NCI-H82 treated with DMSO at 0.1 percent for 48 hours (cell line): ENCODE results near the gene STARD10.

ENCODE experiments used
- DNase-seq: peaks from one replicate; lab custom pipeline; 2025; ENCODE audit not compliant: unreplicated experiment; lab: John Stamatoyannopoulos, UW

The STARD10 gene

DNA sequence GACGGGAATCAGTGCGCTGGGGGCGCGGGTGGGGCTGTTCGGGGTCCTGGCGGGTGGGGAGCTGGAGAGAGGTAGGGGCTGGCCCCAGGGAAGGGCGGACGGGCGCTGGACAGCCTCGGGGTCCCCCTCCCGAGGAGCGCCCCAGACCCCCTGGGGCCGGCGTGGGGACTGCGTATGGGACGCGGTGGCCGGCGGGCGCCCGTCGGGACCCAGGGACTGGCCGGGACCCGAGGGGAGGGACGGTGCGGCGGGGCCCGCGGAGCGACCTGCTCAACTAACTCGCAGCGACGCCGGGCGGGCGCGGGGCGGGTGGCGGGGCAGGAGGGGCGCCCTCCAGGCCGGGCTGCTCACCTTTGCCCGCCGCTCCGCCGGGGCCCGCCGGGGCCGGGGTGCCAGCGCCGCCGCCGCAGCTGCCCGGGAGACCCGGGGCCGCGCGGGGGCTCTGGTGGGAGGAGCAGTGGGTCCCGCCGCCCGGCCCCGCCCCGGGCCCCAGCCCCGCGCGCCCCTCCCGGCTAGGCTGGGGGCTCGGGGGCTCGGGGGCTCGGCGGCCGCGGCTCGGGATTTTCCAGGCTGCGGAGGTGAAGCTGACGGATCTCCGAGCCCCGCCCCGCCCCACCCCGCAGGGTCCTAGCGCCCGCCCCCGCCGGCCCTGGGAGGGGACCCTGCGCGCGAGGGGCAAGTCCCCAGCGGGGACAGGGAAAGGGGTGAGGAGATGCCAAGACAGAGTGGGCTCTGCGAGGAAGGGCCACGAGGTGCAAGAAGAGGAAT, 12.3 kb downstream of the STARD10 start:
- no peak for DNase-seq

DNA sequence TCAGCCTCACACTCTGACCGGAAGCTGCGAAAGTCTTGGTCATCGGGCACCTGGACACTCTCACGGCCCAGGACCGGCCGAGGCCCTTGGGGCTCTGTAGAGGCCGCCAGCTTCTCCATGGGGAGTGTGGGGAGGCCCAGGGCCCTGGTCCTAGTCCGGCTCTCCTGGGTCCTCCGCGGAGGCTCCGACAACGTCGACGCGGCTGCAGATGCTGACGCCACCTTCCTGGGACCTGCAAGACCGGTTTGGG, 12.9 kb downstream of the STARD10 start:
- no peak for DNase-seq

DNA sequence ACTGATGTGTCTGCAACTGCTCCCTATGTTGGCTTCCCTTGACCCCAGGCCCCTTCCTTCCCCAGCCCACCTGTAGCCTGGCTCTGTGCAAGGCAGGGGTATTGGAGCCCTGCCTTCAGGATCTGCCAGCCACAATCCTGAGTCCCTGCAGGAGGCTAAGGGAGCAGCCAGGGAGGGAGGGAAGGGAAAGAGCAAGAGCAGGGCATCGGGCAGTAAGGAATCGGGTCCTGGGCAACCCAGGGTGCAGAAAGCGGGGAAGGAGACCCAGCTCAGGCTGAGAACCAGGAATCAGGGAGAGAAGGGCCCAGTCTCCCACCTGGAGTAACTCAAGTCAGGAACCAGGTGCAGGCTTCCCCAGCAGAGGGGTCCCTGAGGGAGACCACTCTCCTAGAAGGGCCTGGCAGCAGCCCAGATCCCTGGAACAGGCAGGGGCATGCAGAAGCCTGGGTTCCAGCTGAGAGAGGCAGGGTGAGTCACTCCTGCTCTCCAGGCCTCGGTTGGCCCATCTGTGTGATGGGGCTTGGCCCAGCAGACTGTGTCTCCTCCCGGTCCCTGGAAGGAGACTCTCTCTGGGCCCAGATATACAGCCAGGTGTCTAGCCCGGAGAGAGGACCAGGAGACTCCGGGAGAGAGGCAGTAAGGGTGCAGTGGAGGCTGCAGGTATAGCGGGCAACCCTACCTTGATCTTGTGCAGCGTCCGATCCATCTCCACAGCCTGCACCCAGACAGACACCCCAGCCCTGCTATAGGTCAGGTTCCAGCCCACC, 13.4 kb downstream of the STARD10 start:
- no peak for DNase-seq

DNA sequence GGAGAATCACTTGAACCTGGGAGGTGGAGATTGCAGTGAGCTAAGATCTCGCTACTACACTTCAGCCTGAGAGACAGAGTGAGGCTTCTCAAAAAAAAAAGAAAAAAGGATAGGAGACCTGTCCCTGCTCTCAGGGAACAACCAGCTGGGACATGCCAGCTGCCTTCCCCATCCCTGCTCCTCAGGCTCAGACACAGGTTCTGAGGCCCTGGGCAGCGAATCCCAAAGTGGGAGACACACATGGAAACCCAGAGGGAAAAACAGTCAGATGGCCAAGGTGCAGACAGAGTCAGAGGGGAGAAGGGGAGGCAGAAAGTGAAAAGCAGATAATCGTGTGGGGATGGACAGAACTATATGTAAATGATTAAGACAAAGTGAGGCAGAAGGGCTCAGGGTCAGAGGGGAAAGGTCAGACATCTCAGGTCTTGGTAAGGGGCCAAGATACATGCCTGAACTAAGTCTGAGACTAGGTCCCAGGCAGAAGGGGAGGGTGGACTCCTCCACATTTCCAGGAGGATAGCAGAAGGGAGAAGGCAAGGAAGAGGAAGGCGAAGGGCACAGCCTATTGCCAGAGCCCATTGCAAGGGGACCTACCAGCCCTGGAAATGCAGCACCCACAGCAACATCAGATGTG, 14.2 kb downstream of the STARD10 start:
- no peak for DNase-seq

DNA sequence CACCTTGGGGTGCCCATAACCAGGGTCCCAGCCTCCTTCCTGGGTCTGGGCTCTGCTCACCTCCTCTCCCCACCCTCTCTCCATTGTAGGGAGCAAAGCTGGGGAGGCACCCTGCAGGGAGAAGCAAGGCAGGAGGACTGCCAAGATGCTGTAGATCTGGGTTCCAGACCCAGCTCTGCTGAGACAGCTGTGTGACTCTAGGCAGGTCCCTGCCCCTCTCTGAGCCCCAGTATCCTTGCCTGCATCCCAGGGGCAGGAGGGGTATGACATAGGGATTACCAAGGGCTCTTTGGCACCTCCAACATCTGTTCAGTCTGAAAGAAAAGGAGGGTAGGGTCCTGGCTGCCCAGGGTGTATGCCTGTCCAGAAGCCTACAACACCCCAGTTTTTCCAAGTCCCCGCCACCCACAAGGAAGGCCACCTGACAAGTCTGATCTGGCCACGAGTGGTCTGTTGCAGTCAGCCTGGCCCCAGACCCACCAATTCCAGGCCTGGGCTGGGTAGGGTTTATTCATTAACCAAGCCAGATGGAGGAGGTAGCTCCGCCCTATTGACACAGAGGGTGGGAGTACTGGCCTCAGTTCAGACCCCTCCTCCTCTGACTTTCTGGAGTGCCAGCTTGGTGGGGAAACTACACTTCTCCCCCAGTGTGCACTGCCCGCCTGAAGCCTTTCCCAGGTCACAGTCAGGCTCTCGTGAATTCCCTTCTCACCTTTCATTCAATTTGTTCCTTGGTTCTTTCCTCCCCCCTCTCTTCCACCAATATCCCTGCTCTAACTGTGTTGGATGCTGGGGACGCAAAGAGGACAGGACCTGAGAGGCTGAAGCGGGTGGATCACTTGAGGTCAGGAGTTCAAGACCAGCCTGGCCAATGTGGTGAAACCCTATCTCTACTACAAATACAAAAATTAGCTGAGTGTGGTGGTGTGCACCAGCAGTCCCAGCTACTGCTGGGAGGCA, 15.0 kb downstream of the STARD10 start:
- no peak for DNase-seq

DNA sequence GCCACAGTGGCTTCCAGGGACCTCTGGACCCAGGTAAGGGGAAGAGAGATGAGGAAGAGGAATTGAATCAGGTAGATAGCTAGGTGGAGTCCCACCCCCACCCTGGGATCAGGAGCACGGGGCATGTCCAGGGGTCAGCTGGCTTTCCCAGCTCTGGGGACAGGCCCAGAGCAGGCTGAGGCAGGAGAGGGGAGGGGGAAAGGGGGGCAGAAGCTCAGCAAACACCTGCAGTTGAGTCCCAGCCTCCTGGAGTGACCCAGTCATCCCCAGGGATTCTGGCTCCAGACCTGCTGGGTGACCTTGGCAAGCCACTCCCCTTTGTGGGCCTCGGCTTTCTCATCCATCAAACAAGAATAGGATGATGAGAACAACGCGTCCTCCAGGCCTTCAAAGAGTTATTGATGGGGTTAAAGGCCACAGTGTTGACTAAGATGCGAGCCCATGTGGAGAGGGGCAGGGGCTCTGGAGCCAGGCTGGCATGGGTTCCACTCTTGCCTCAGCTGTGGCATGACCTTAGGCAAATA, 16.0 kb downstream of the STARD10 start:
- no peak for DNase-seq

DNA sequence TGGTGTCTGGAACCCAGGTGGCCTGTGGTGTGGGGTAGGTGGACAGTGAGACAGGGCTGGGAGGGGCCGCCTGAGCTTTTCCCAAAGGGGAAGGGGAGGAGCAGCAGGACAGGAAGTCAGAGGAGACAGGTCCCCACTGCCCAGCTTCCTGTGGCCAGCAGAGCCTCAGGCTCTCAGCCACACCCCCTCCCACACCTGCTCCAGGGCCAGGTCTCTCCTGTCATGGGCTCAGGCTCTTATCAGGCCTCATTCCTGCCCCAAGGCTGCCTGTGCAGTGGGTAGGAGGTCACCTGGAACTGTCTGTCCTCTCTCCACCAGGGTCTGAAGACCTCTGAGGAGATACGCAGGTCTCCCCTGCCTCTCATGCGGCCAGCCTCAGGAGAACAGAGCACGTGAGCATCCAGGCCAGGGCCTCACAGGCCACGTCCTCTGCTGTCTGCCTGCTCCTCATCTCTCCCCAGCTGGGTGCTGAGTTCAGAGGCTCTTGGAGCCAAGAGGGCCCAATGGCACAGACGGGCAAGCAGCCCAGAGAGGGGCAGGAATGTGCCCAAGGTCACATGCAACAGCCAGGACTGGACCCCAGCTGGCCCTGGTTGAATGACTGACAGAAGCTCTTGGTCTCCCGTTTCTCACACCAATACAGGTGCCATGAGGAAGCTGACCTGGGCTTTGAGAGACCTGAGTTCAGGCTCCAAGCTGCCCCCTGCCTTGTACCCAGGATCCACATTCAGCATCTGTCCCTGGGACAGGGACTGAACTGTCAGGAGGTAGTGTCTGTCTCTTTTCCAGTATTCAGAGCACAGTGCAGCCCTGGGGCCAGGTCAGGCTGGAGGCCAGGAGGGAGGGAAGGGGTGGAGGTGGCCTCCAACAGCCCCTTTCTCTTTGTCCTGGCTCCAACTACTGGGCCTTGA, 16.7 kb downstream of the STARD10 start:
- DNase-seq, result no peak

DNA sequence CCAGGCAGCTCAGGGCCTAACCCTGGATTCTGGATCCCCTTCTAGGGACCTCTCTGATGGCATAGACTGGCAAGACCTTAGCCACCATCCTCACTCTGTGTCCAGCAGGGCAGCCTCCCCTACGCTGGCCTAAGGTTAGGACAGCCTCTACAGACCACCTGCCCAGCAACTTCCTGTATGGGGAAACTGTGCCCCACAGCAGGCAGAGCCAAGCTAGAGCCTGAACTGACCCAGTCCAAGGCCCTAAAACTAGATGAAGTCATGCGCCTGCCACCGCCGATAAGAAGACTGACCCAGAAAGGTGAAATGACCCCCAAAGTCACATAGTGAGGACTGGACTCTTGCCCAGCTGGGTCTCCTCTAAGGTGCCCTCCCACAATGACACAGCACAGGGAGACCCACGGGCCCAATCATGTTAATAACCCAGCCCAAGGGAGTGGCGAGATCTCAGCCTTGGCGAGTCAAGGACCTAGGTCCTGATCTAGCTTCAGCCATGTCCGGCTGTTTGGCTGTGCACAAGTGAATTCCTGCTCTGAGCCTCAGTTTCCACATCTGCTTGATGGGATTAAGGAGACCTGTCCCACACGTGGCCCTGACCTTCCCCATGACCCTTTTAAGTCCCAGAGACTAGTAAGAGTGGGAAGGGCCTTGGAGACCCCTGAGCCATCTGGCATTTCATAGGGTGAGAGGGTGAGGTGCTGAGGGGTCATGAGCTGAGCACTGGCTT, 17.6 kb downstream of the STARD10 start:
- DNase-seq, result no peak

DNA sequence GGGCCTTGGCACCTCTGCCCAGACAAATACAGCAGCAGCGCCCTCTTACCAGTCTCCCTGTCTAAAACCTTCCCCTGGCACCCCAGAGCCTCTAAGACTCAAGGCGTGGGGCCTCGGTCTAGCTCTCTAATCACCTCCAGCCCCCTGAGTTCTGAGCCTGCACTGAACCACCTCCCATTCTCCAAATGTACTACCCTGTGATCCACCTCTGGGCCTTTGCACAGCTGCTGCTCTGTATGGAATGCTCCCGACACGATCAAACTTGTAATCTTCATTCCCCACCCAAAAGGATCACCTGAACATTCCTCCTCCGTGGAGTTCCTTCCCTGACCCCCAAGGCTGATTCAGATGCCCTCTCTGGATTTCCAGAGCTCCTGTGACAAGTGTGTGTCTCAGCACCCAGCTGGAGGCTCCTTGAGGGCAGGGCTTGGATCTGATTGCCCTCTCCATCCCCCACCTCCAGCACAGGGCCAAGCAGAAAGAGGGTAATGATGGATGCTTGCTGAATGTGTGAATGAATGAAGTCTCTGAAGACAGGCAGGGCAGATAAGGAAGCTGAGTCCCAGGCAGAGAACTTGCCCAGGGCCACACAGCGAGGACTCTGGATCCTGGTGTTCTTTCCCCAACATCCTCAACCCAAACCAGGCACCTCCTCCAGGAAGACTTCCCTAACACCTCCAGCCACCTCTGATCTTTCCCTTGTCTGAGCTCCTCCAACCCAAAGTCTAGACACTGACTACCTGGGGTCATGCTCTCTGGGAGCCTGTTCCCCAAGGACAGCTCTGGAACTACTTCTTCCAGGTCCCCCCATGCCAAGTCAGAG, 18.3 kb downstream of the STARD10 start:
- DNase-seq, result no peak

DNA sequence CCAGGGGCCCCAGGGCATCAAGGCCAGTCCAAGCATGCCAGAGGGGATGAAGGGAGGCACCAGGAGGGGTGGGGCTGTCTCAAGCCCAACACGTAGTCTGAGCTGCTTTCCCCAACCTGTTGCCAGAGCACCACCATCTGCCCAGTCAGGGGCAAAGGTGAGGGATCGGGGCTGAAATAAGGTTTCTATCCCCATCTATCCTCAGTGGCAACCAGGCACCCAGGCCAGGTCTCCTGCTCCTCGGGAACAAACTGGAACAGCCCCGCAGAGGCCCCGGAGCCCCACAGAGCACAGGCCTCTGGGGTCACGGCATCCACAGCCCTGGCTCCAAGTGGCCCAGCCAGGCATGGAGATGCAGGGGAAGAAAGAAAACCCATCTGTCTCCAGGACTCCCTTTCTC, 19.3 kb downstream of the STARD10 start:
- DNase-seq, result no peak

DNA sequence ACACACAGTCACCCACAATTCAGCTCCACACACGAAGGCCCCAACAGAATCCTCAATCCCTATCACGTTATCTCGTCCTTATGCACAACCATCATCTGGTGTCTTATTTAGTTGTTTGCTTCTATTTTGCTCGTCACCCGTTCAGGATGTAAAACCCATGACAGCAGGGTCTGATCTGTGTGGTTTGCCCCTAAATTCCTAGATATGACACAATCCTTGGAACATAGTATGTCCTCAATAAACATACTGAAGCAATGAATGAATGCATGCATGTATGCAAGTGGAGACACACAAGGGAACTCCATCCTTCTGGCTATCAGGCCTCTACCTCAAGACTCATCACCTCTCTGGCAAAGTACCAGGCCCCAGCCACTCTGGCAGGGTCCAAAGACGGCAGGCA, 20.2 kb downstream of the STARD10 start:
- DNase-seq, result no peak

DNA sequence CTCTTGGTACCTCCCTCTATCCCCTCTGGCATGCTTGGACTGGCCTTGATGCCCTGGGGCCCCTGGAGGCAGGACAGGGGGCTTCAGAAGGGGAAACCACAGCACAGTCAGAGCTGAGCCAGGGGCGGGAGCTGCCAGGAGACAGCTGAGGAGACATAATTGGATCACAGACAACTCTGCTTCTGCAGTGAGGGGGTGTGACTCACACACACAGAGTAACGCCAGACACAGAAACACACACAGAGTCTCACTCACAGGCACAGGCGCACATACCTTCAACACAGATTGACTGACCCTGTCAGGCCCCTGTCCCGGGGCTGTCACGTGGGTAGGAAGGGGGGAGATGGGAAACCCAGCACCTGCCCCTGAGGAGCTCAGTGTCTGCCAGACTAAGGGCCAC, 20.6 kb downstream of the STARD10 start:
- DNase-seq, result peak; percentile 82

DNA sequence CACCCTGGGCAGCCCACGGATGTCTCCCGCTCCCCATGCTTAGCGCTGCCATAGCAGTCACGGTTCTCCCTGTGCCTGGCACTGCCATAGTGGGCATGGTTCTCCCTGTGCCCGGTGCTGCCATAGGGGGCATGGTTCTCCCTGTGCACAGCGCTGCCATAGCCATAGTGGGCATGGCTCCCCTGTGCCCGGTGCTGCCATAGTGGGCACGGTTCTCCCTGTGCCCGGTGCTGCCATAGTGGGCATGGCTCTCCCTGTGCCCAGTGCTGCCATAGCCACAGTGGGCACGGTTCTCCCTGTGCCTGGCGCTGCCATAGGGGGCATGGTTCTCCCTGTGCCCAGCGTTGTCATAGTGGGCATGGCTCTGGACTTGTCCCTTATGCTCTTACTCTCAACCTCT, 21.8 kb downstream of the STARD10 start:
- no peak for DNase-seq

DNA sequence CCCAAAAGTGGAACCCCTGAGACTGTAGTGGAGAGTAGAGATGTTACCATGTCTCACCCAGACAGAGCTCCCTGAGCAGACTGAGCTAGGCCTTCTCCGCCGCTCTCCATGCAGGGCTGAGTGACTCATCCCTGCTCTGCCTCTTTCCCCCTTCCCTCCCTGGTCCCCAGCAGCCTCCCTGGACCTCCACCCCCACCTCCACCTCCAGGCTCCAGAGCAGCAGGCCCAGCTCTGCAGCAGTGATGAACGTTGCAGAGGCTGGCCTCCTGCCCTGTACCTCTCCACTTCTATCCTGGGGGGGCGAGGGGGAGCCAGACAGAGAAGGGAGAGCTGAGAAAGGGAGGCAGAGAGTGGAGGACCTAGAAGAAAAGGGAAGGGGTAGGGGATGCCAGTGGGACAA, 22.3 kb downstream of the STARD10 start:
- no peak for DNase-seq

DNA sequence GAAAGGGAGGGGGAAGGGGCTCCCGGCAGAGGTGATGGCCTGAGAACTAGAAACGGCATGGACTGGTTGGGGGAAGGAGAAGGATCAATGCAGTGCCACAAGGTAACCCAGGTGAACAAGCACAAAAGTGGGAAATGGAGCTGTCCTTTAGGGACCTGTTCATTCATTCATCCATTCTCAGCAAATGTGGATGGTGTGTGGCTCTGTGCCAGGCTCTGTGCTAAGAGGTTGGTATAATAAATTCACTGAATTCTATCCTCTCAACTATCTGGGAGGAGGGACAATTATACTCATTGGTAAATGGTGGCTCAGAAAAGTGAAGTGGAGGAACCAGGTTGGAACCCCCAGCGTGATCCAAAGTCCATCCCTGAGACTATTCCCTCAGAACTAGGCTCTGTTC, 23.0 kb downstream of the STARD10 start:
- DNase-seq, result no peak

DNA sequence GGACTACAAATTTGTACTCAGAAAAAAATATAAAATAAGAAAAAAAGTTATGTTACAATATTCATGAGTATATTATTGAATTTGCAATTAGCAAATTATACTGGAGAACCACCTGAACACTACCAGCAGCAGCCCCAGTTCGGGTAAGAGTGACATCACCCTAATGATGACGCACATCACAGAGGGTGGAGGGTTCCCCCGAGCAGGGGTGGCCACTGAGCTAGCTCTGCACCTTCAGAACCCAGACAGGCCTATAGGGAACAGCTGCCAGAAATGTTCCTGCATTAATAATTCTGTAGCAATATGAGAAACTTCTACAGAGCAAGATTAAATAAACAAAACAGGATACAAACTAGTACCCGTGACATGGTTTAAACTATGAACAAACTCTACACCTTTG, 24.2 kb downstream of the STARD10 start:
- no peak for DNase-seq

DNA sequence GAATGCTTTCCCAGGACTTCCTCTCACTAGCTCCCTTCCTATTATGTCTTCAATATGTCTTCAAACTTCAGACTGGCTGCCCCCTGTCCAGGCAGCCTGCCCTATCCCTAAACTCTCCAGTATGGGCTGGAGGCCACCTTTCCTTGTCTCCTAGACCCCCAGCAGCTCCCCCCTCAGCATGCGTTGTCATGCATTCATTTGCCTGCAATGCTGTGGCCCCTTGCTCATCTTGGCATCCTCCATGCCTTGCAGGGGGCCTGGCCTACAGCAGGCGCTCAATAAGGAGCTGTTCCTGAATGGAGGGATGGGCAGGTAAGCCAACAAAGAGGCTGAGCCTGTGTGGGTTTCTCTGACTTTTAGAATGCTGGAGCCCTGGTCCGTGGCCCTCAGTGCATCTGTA, 25.3 kb downstream of the STARD10 start:
- no peak for DNase-seq

DNA sequence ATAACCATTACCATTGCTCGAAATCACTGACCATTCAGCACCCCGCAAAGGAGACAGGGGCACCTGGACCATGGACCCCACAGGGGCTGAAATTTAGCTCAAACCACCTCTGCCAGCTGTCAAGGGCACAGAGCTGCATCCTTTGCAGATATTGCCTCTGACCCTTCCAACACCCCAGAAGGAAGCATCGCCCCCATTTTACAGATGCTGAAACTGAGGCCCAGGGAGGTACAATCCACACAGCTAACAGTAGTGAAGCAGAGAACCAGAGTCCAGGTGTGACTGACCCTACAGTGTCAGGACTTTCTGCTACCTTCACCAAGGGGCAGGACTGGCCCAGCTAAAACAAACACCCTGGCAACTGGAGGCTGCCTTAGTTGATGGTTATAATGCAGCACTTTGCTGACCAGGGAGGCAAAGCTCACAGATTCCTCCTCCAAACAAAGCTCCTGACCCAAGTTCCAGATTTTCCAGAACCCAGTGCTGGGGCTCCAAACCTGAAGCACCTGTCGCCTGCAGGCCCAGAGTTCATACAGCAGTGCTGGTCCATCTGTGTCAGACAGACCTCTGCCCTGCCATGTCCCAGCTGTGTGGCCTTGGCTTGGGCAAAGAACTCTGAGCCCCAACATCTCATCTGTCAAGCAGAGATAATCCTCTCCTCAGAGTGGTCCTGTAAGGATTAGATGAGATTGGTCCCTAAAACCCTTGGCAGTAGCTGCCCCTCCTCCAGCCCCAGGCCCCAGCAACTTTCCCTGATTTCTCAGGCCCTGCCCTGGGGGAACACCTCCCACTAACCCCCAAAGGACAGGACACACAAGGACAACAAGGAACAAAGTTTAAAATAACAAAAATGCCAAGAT, 26.4 kb downstream of the STARD10 start:
- peak; percentile 16 for DNase-seq
